CD4-positive, alpha-beta T cell treated with Interleukin-6 at 100 ng/mL for 8 hours (primary cell): Measurements from ENCODE around the gene ARHGAP27.
"Not testable (repeated sequence)": the region's sequence is repeated elsewhere in the genome, so short reads cannot be mapped to it uniquely, and the experiment has no call there.

Experiments used
- DNase-seq: peaks from one replicate; pipeline ENCODE4 v3.0.0-alpha.2; 2020; ENCODE audit warnings: mixed read lengths, low spot score

ARHGAP27 gene

GRCh38 chr17:45357364-45357997, 75.2 kb downstream of the ARHGAP27 start:
- no peak for DNase-seq

GRCh38 chr17:45355087-45355486, 77.6 kb downstream of the ARHGAP27 start:
- DNase-seq: no peak

- peak; percentile 10 for DNase-seq
Measured at GRCh38 chr17:45353043-45353442, 79.6 kb downstream of the ARHGAP27 start.

GRCh38 chr17:45351831-45352230, 80.8 kb downstream of the ARHGAP27 start:
- no peak for DNase-seq

GRCh38 chr17:45347444-45347843, 85.2 kb downstream of the ARHGAP27 start:
- DNase-seq: no peak

GRCh38 chr17:45346216-45347015, 86.3 kb downstream of the ARHGAP27 start:
- no peak for DNase-seq

- no peak for DNase-seq
Measured at GRCh38 chr17:45345554-45346215, 87.0 kb downstream of the ARHGAP27 start.

GRCh38 chr17:45345246-45345553, 87.5 kb downstream of the ARHGAP27 start:
- no peak for DNase-seq

GRCh38 chr17:45343967-45344664, 88.6 kb downstream of the ARHGAP27 start:
- DNase-seq: not testable (repeated sequence)
